WERI-Rb-1 (cell line): ENCODE data around the gene ABCA3.

Experiments
- DNase-seq: peaks from one replicate; pipeline ENCODE4 v3.0.0-alpha.2; 2020
- H3K27ac ChIP-seq: fragments of 250-450 bp; sonication (Bioruptor Pico); 2 replicates; pipeline ENCODE4 v1.5.1; 2020; ENCODE audit warnings: mild to moderate bottlenecking, moderate library complexity
- H3K27me3 ChIP-seq: fragments of 250-450 bp; sonication (Bioruptor Pico); 2 replicates; pipeline ENCODE4 v1.5.1; 2021; ENCODE audit warnings: mild to moderate bottlenecking, low read depth, moderate library complexity; ENCODE audit not compliant: insufficient read depth, severe bottlenecking
- H3K36me3 ChIP-seq: fragments of 250-450 bp; sonication (Bioruptor Pico); 2 replicates; pipeline ENCODE4 v1.5.1; 2020; ENCODE audit warnings: mild to moderate bottlenecking, moderate library complexity
- H3K4me3 ChIP-seq: 2 replicates; pipeline ENCODE4 v1.5.1; 2011; ENCODE audit warnings: low read depth, mild to moderate bottlenecking, control low read depth, low read length
- H3K9me3 ChIP-seq: fragments of 250-450 bp; sonication (Bioruptor Pico); 2 replicates; pipeline ENCODE4 v1.5.1; 2021; ENCODE audit warnings: mild to moderate bottlenecking, moderate library complexity; ENCODE audit not compliant: severe bottlenecking
- CTCF ChIP-seq: IDR thresholded peaks from 2 replicates; pipeline ENCODE4 v1.5.1; 2011; ENCODE audit warnings: low read depth, mild to moderate bottlenecking, control low read depth, inconsistent platforms, low read length

Gene ABCA3

GRCh38 chr16:2329532-2329931 is 11.0 kb downstream of the ABCA3 start:
- H3K27ac ChIP-seq = no peak overlapping the region
- H3K9me3 ChIP-seq = no peaks in the 10 kb centered on the region
- TF ChIP-seq CTCF = no peak
- H3K27me3 ChIP-seq = no peaks in the 10 kb centered on the region
- no peak for DNase-seq
- H3K36me3 ChIP-seq = peaks cover 23% of the 10 kb centered on the region
- no peak overlapping the region for H3K4me3 ChIP-seq

GRCh38 chr16:2328428-2328827 is 12.1 kb downstream of the ABCA3 start:
- no peak for TF ChIP-seq CTCF
- no peak for DNase-seq
- Histone ChIP-seq H3K4me3 (no peak overlapping the region), H3K36me3 (peaks cover 30% of the 10 kb centered on the region), H3K27ac (no peak overlapping the region), H3K27me3 (no peaks in the 10 kb centered on the region), H3K9me3 (no peaks in the 10 kb centered on the region)

GRCh38 chr16:2326191-2326590 is 14.3 kb downstream of the ABCA3 start:
- H3K36me3 ChIP-seq = peaks cover 41% of the 10 kb centered on the region
- DNase-seq = no peak
- H3K27me3 ChIP-seq = no peaks in the 10 kb centered on the region
- no peak overlapping the region for H3K27ac ChIP-seq
- no peak for TF ChIP-seq CTCF
- H3K4me3 ChIP-seq = no peak overlapping the region
- no peaks in the 10 kb centered on the region for H3K9me3 ChIP-seq

GRCh38 chr16:2325791-2326190 is 14.7 kb downstream of the ABCA3 start:
- H3K4me3 ChIP-seq = no peak overlapping the region
- peaks cover 43% of the 10 kb centered on the region for H3K36me3 ChIP-seq
- TF ChIP-seq CTCF = no peak
- H3K9me3 ChIP-seq = no peaks in the 10 kb centered on the region
- no peaks in the 10 kb centered on the region for H3K27me3 ChIP-seq
- no peak overlapping the region for H3K27ac ChIP-seq
- DNase-seq = no peak

DNA sequence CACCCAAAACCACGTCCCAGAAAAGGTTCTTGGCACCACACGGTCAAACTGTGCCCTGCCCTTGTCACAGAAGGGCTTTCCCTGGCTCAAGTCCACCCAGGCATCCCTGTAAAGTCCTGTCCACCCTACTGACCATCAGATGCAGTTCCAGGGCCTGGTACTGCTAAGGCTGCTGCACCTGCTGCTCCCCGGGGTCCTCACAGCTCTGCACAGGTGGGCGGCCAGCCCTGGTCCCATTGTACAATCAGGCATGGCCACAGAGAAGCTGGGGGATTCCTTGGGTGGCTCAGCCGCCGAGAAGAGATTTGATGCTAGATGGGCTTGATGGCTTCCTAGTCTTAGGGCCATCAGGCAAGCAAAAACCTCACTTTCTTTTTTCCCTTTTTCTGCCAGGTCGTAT is 15.3 kb downstream of the ABCA3 start:
- DNase-seq = no peak
- no peak overlapping the region for H3K27ac ChIP-seq
- no peak overlapping the region for H3K4me3 ChIP-seq
- no peaks in the 10 kb centered on the region for H3K9me3 ChIP-seq
- no peak for TF ChIP-seq CTCF
- no peaks in the 10 kb centered on the region for H3K27me3 ChIP-seq
- peaks cover 43% of the 10 kb centered on the region for H3K36me3 ChIP-seq

- TF ChIP-seq CTCF = no peak
- H3K36me3 ChIP-seq = peaks cover 43% of the 10 kb centered on the region
- no peak for DNase-seq
- no peak overlapping the region for H3K4me3 ChIP-seq
- no peaks in the 10 kb centered on the region for H3K27me3 ChIP-seq
- H3K9me3 ChIP-seq = no peaks in the 10 kb centered on the region
- no peak overlapping the region for H3K27ac ChIP-seq
Observed at GRCh38 chr16:2324296-2324859, 16.1 kb downstream of the ABCA3 start.
